Fibroblast of lung (primary cell): ENCODE measurements around the gene AGAP1.

Experiments
- CTCF ChIP-seq, 2 donors: IDR thresholded peaks in 1 of 2; conservative IDR thresholded peaks in 1 of 2; 1 replicate in 1 of 2; 2 replicates in 1 of 2; pipeline ENCODE4 v1.5.1; 2011 to 2012; ENCODE audit warnings: low read length in 2 of 2, control low read depth in 1 of 2, inconsistent platforms in 1 of 2, low read depth in 1 of 2, mild to moderate bottlenecking in 1 of 2
- EZH2 ChIP-seq: IDR thresholded peaks from 2 replicates; pipeline ENCODE4 v1.5.1; 2012; ENCODE audit warnings: low read length, control low read depth, mild to moderate bottlenecking; ENCODE audit errors: missing control alignments

- TF ChIP-seq CTCF (conservative IDR thresholded peaks at IDR 0.05 in 1 of 2, IDR thresholded peaks at IDR 0.05 in 1 of 2; ENCODE audit: low read depth in 1 of 2, low read length in 2 of 2) (no peak), EZH2 (no peak)
These were observed 591.8 kb downstream of the AGAP1 start for GRCh38 chr2:236085647-236086046.
